Mucosa of stomach (tissue), 1 donor: ENCODE results near the gene ITLN1.

Experiments used
- H3K27me3 ChIP-seq: one replicate; pipeline ENCODE4 v1.7.0; 2013; ENCODE audit warnings: mild to moderate bottlenecking, low read length; ENCODE audit not compliant: control insufficient read depth, insufficient read depth
- H3K36me3 ChIP-seq: one replicate; pipeline ENCODE4 v1.7.0; 2013; ENCODE audit warnings: low read length; ENCODE audit not compliant: control insufficient read depth, insufficient read depth
- H3K4me1 ChIP-seq: one replicate; pipeline ENCODE4 v1.7.0; 2013; ENCODE audit warnings: mild to moderate bottlenecking, low read length; ENCODE audit not compliant: control insufficient read depth, insufficient read depth
- H3K4me3 ChIP-seq: one replicate; pipeline ENCODE4 v1.7.0; 2013; ENCODE audit warnings: low read length
- H3K9ac ChIP-seq: one replicate; pipeline ENCODE4 v1.7.0; 2013; ENCODE audit warnings: mild to moderate bottlenecking, low read length, moderate library complexity
- H3K9me3 ChIP-seq: one replicate; pipeline ENCODE4 v1.7.0; 2013; ENCODE audit warnings: mild to moderate bottlenecking, low read length, moderate library complexity; ENCODE audit not compliant: control insufficient read depth
- donor health status: Pancreatic carcinoma.

The ITLN1 gene

DNA sequence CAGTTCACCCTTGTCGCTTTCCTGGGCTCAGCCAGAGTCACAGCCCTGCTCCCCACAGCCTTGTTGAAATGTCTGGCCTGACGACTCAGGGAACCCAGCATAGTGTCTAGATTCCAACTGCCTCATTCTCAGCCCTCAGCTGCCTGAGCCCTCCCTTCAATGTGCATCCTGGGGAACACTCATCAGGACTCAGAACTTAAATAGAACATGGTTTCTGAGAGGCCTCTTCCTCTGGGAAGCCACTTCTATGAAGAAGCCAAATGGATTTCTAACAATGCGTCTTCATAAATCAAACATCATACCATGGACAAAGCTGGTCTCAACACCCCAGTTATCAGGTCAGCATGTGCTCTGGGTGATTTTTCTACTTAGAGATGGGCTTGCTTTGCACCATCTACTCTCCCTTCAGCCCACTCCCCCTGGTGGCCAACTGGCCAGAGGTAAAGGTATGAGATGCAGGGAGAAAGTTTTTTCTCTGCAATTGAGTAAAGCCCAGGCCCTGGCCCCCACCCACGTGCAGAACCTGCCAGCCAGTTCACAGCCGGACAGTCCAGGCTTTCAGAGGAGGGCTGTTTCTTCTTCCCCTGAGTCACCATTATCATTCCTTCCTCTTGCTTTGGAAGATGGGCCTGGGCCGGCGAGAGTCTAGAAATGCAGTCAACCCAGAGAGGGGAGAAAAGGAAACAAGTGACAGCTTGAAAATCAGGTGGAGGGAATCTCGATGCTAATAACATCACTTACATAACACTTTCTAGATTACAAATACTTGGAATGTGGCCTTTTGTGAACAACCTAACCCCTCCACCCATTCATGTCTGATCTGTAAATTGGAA is 54.4 kb downstream of the ITLN1 start:
- Histone ChIP-seq H3K4me1 (no peaks in the 10 kb centered on the region), H3K9ac (no peak overlapping the region), H3K4me3 (no peak overlapping the region), H3K27me3 (no peaks in the 10 kb centered on the region), H3K36me3 (no peaks in the 10 kb centered on the region), H3K9me3 (no peaks in the 10 kb centered on the region)

DNA sequence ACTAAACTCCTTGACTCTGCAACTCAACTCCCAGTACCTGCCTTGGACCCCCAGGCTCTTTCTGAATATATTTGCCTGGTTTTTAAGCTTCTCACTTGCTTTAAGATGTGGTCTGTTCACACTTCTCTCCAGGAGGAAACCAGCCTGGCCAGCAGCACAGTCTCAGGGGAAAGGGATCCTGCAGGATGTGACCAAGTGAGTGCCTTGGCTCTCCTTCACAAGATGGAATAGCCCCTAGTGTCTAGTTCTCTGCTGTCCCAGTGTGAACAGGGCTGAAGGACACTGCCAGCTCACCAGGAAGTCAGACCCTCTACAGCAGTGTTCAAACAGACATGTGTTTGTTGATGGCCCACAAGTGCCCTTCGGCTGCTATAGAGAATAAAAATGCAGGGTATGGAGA is 55.2 kb downstream of the ITLN1 start:
- no peak overlapping the region for H3K9ac ChIP-seq

DNA sequence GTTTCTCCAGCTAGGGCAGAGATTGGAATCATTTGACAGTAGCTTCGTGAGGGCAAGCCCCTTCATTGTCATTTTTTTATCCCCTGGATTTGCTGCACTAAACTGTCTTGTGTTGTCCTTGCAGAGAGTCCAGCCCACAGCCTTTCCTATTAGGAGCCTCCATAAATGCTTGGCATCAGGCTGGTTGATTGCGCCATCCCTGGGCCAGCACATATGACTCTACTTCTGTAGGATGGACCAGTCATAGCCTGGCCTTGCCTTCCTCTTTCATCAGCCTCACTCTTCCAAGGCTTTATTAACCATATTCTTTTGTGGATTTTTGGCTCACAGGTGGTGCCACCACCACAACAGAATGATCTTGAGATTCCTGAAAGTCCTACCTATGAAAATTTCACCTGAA is 57.6 kb downstream of the ITLN1 start:
- H3K27me3 ChIP-seq, result no peaks in the 10 kb centered on the region
- H3K9me3 ChIP-seq, result no peaks in the 10 kb centered on the region
- no peak overlapping the region for H3K4me3 ChIP-seq
- no peak overlapping the region for H3K9ac ChIP-seq
- H3K36me3 ChIP-seq, result no peaks in the 10 kb centered on the region
- no peaks in the 10 kb centered on the region for H3K4me1 ChIP-seq

More for the DNA sequence above, 55.2 kb downstream of the ITLN1 start:
- no peaks in the 10 kb centered on the region for H3K9me3 ChIP-seq
- H3K4me1 ChIP-seq, result no peaks in the 10 kb centered on the region
- H3K36me3 ChIP-seq, result no peaks in the 10 kb centered on the region
- no peaks in the 10 kb centered on the region for H3K27me3 ChIP-seq
- no peak overlapping the region for H3K4me3 ChIP-seq

DNA sequence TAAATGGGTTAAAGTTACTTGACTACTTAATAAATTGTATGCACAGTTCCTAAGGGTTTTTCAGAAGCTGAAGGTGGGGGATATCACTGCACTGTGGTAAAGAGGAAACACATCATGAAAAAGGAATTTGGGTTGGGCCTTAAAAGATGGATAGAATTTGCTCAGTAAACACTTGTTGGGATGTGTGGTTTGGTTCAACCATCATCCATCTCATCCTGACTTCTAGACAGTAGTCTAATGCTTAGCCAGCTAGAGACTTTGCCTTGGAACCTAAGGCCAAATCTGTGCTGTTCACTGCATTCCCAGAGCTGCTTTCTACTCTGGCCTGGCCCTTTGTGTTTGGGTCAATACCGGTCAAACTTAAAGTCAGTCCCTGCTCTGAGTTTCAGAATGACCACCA is 58.4 kb downstream of the ITLN1 start:
- no peak overlapping the region for H3K4me3 ChIP-seq
- no peaks in the 10 kb centered on the region for H3K36me3 ChIP-seq
- H3K4me1 ChIP-seq, result no peaks in the 10 kb centered on the region
- no peaks in the 10 kb centered on the region for H3K27me3 ChIP-seq
- no peaks in the 10 kb centered on the region for H3K9me3 ChIP-seq
- H3K9ac ChIP-seq, result no peak overlapping the region
